Neutrophil (primary cell): Measurements from ENCODE around the gene MCM7.

Source experiments
- H3K27ac ChIP-seq: fragments of 200-600 bp; sonication (generic); 2 replicates; pipeline ENCODE4 v1.5.1; 2016; ENCODE audit warnings: mild to moderate bottlenecking, moderate library complexity
- H3K27me3 ChIP-seq: fragments of 200-600 bp; sonication (generic); 2 replicates; pipeline ENCODE4 v1.6.0; 2016; ENCODE audit warnings: mild to moderate bottlenecking
- H3K36me3 ChIP-seq: fragments of 200-600 bp; sonication (generic); 2 replicates; pipeline ENCODE4 v1.5.1; 2017
- H3K4me1 ChIP-seq, 2 experiments: fragments of 200-600 bp in 1 of 2; sonication (generic) in 1 of 2; 1 replicate in 1 of 2; 2 replicates in 1 of 2; pipeline versions ENCODE4 v1.5.1 to v1.6.1; 2013 to 2016; ENCODE audit warnings: low read depth in 1 of 2, low read length in 1 of 2, mild to moderate bottlenecking in 1 of 2, moderate library complexity in 1 of 2; ENCODE audit not compliant: control insufficient read depth in 1 of 2, insufficient read depth in 1 of 2
- H3K4me3 ChIP-seq, 2 experiments: fragments of 200-600 bp in 1 of 2; sonication (generic) in 1 of 2; 1 replicate in 1 of 2; 2 replicates in 1 of 2; pipeline ENCODE4 v1.5.1; 2013 to 2016; ENCODE audit warnings: low read depth in 1 of 2, low read length in 1 of 2, mild to moderate bottlenecking in 1 of 2, moderate library complexity in 1 of 2
- H3K9me3 ChIP-seq: fragments of 200-600 bp; sonication (generic); 2 replicates; pipeline ENCODE4 v1.5.1; 2016
- CTCF ChIP-seq: fragments of 200-600 bp; sonication (generic); IDR thresholded peaks from 2 replicates; pipeline ENCODE4 v1.5.1; 2016; ENCODE audit warnings: antibody characterized with exemption

Gene MCM7

GRCh38 chr7:100072462-100072861, 28.7 kb downstream of the MCM7 start:
- Histone ChIP-seq H3K9me3 (peaks cover 32% of the 10 kb centered on the region), H3K4me1 (no peaks in the 10 kb centered on the region), H3K27me3 (no peaks in the 10 kb centered on the region), H3K27ac (no peak overlapping the region), H3K36me3 (peaks cover 74% of the 10 kb centered on the region), H3K4me3 (no peak overlapping the region)
- TF ChIP-seq CTCF: no peak

- Histone ChIP-seq H3K9me3 (peaks cover 32% of the 10 kb centered on the region), H3K36me3 (peaks cover 63% of the 10 kb centered on the region), H3K27ac (no peak overlapping the region), H3K4me1 (no peaks in the 10 kb centered on the region), H3K4me3 (no peak overlapping the region), H3K27me3 (no peaks in the 10 kb centered on the region)
- no peak for TF ChIP-seq CTCF
Observed at GRCh38 chr7:100071018-100071723, 30.0 kb downstream of the MCM7 start.

- TF ChIP-seq CTCF: no peak
- Histone ChIP-seq H3K9me3 (peaks cover 32% of the 10 kb centered on the region), H3K27ac (no peak overlapping the region), H3K4me1 (no peaks in the 10 kb centered on the region), H3K36me3 (peaks cover 57% of the 10 kb centered on the region), H3K4me3 (no peak overlapping the region), H3K27me3 (no peaks in the 10 kb centered on the region)
Observed at GRCh38 chr7:100069991-100070390, 31.2 kb downstream of the MCM7 start.

- Histone ChIP-seq H3K9me3 (peaks cover 22% of the 10 kb centered on the region), H3K4me1 (no peaks in the 10 kb centered on the region), H3K4me3 (no peak overlapping the region), H3K27me3 (no peaks in the 10 kb centered on the region), H3K27ac (no peak overlapping the region), H3K36me3 (peaks cover 50% of the 10 kb centered on the region)
- no peak for TF ChIP-seq CTCF
Observed at GRCh38 chr7:100066953-100067352, 34.2 kb downstream of the MCM7 start.

- no peak overlapping the region for H3K27ac ChIP-seq
- peaks cover 44% of the 10 kb centered on the region for H3K36me3 ChIP-seq
- H3K4me3 ChIP-seq: no peak overlapping the region
- no peaks in the 10 kb centered on the region for H3K4me1 ChIP-seq
- H3K27me3 ChIP-seq: no peaks in the 10 kb centered on the region
- peaks cover 9% of the 10 kb centered on the region for H3K9me3 ChIP-seq
- TF ChIP-seq CTCF: no peak
Observed at GRCh38 chr7:100065452-100066186, 35.6 kb downstream of the MCM7 start.
